ENCODE measurements around the gene DDC.
"Not testable (repeated sequence)": the region's sequence is repeated elsewhere in the genome, so short reads cannot be mapped to it uniquely, and the experiment has no call there.

The DDC gene

DNA sequence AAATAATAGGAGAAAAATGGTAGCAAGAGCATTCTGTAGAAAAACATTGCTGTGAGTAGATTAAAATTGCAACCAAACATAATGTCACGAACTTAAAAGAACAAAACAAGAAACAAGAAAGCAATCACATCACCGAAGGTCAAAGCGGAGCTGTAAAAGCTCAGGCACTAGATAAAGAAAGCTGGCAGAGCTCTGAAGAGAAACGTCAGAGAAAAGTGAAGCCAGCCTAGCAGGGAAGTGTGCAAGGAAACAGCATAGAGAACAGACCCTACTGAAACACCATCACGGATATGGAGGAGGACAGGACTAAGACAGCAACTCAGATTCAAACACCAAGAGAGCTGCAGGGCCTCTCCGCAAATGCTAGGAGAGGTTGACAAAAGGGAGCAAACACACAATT is 22.5 kb upstream of the DDC start:
- DNase-seq: no peak

GRCh38 chr7:50584793-50585408 is 19.7 kb upstream of the DDC start:
- no peak for DNase-seq

DNA sequence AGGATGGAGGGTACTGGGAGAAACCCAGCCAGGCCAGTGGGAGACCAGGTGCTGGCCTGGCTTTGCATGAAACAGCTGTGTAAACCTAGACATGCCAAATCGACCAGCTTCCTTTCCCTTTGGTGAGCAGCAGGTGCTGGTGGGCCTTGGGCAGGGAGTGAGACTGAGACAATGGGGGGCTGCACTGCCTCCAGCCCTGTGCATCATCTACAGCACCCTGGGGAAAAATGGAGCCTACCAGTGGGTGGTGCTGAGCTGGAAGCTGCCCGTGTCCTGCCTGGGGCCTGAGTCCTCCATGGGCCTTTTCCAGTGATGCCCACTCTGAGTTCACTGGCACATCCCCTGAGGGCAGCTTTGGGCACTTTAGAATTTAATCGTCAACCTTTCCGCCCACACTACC is 19.2 kb upstream of the DDC start:
- no peak for DNase-seq

DNA sequence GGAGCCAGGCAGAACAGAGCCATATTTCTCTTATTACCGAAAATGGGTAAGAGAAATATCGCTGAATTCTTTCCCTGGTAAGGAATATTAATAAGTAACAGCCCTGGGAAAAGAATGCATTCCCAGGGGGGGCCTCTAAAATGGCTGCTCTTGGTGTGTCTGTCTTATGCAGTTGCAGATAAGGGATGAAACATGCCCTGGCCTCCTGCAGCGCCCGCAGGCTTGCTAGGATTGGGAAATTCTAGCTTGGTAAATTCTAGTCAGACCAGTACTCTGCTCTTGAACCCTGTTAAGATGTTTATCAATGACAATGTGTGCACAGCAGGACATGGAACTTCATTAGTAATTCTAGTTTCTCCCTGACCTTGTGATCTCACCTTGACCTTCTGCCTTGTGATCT is 18.1 kb upstream of the DDC start:
- DNase-seq: not testable (repeated sequence)

DNA sequence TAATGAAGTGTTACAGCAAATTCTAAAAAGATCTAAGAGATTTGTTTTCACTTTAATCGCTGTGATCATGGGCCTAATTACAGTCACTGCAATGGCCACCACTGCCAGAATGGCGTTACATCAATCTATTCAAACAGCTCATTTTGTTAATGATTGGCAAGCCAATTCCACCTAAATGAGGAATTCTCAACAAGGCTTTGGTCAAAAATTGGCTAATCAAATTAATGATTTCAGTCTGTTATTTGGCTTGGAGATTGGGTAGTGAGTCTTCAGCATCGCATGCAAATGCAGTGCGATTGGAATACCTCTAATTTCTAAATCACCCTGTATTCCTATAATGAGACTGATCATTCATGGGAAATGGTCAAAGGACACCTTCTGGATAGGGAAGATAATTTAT is 17.1 kb upstream of the DDC start:
- not testable (repeated sequence) for DNase-seq

DNA sequence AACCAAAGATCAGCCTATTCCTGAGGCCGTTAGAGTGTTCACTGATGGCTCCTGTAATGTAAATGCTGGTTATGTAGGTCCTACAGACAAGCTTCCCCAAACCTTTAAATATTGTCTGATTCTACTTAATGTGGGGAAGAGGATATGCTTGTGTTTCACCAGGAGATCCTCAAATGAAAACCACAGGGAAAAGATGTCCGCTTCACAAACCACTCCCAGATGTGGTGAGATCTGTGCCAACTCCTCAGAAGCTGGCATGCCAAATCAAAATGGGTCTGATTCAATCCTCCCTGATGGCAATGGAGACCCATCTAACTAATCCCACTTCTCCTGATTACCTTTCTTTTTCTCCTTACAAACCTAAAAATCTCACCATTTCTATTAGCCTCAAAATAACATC is 15.5 kb upstream of the DDC start:
- not testable (repeated sequence) for DNase-seq

- no peak for DNase-seq
Measured at GRCh38 chr7:50580057-50580456, 14.9 kb upstream of the DDC start.

DNA sequence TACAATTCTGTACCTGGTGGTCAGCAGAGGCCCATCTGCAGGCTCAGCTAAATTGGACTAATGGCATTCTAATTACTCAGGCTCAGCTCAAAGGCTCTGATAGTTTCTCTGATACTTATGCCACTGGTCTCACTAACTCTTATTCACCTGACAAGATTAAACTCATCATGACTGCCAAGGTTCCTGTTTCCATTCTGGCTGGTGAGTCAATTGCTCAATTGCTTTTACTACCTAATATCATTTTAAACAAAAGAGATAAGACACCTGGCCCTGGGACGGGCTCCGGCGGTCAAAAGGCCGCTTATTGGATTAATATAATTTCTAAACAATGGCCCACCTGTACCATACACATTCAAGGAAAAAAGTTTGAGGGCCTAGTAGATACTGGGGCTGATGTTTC is 12.9 kb upstream of the DDC start:
- not testable (repeated sequence) for DNase-seq

DNA sequence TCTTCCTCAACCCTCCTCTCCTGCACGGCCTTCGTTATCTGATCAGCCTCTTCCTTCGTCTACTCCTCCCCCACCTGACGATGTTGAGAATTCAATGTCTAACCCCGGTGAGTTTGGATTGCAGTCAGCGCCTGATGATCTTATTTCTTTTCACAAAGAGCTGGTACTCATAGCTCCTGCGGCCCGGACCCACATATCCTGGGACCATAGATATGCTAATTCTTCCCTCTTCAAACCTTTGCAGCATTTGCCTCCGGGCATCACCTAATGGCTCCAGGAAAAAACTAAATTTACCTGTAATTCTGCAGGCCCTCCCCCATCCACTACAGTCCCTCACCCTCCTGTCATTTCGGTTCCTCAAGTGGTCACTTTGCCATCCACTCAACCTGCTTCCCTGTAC is 12.4 kb upstream of the DDC start:
- DNase-seq: no peak

- not testable (repeated sequence) for DNase-seq
Measured at GRCh38 chr7:50576388-50576787, 11.2 kb upstream of the DDC start.

DNA sequence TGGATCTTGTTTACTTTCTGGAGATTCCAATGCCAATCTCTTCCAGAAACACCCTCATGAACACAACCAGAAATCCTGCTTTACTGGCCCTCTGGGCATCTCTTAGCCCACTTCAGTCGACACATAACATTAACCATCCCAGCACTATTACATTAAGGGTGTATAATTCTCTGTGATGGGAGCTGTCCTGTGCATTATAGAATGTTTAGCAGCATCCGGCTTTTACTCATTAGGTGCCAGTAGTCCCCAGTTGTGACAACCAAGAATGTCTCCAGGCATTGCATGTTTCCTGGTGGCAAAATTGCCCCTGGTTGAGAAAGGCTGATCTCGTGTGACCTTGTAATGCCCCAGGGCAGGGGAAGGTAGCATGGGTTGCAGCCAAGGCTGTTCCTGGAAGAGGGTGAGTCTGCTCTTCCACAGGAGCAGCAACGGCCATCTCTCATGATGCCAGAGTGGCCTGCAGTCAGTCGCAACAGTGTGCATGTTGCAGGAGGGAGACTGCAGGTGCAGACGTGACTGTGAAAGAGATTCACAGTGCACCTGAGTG is 2.6 kb upstream of the DDC start:
- no peak for DNase-seq

DNA sequence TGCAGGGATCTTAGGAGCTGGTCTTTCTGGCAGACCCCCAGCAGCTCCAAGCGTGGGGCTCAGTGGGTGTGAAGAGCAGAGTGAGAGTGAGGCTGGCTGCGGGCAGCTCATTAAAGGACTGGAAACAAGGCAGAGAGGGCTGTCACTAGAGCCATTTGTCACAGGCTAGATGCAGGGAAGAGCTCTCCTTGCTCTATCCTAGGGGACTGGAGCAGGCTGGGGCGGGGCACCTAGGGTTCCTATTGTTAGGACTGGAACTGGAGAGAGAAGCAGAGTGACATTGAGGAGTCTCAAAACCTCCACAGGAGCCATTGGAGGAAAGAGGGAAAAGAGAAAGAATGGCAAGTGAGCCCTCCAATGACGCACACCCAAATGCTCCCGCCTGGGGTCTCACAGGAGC is 772 bp upstream of the DDC start:
- DNase-seq: no peak

DNA sequence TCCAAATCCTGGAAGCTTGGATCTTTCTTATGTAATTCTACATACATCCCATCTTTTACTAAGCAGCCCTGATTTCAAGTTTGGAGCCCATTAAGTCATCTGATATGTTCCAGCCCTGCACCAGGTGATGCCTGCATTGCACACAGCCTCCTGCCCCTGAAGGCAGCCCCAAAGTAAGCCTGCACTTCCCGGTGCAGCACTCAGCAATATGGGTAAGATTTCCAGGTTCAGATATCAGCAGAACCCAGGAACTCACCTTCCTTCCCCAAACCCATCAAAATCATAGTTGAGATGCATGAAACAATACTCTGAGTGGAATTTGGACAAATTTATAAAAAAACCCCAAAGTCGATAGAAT is 333 bp upstream of the DDC start:
- DNase-seq: no peak

GRCh38 chr7:50564171-50564570 is 1.0 kb downstream of the DDC start:
- DNase-seq: no peak

DNA sequence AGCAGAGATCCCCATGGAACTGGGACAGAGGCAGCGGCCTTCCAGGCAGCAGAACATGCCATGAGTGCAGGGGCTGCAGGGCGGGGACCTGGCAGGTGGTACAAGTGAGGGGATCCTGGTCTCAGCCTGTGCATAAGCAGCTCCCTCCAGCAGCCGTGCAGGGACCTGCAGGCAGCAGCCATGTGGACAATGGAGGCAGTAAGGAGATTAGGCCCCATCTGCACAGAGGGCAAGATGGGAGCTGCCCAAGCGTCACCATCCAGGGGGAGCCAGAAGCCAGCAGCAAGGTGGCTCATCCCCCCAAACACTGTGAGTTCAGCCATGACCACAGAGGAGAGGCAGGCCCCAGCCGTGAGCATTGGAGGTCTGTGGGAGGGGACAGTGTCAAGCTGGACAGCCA is 3.1 kb downstream of the DDC start:
- peak; percentile 58 for DNase-seq

DNA sequence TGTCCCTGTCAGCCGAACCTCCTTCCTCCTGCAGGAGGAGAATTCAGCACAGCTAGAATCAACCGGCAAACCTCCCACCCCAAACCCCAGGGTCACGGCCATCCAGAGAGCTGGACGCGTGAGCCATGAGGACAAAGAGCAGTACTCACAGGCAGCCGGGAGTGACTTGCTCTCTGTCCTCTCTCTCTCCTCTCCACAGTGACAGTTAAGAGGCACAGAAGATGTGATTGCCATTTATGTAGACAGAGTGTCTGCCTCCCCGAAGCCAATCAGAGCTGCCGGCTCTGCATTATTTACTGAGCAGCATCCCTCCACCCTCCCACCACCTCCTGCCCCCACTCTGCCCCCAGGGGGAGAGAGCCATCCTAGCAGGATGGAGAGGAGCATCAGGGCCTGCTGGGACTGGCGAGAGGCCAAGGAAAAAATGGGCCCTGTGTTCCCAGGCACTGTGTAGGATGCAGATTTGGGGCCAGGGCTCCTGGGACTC is 4.3 kb downstream of the DDC start:
- no peak for DNase-seq

GRCh38 chr7:50559881-50560280 is 5.3 kb downstream of the DDC start:
- DNase-seq: no peak

- no peak for DNase-seq
Measured at GRCh38 chr7:50558294-50559053, 6.7 kb downstream of the DDC start.

DNA sequence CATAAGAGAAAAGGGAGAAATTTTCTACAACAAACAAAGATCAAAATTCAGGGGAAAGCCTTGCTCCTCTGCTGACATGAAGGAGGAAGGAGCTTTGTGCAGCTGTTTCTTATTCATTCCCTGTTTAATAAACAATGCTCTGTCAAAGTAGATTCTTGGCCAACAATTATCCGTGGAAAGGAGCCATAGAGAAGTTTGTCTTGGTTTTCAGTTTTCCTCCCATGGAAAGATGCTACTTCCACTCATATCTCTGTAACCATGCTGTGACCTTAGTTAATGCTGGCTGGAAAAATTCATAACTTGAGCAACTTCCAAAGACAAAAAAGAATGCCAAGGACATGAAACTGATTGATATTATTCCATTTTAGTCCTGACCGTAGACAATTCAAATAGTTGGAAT is 8.1 kb downstream of the DDC start:
- no peak for DNase-seq

DNA sequence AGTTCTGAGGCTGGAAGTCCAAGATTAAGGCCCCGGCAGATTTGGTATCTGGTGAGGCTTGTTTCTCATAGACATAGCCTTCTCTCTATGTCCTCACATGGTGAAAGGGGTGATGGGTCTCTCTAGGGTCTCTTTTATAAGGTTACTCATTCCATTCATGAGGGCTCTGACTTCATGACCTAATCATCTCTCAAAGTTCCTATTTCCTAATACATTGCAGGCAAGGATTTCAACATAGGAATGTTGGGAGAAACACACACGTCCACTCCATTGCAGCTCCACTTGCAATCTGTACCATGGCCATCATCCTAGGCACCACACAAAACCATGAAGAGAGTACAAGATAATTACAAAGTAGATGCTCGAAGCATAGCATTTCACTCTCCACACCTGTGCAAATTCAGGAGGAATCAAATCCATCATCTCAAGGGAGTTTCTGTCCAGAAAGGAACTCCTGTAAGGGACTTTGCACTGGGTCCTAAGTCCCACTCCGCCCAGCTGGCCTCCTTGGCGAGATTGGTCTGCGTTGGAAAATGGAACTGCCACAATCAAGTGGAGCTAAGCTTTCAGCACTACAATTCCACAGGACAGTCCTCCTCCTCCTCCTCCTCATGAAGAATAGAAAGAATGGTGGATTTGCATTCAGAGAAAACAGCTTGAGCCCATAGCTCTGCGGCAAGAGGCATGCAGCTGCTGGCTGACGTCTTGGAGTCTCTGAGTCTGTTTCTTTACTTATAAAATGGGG is 8.8 kb downstream of the DDC start:
- DNase-seq: no peak

GRCh38 chr7:50555594-50556140 is 9.5 kb downstream of the DDC start:
- no peak for DNase-seq

DNA sequence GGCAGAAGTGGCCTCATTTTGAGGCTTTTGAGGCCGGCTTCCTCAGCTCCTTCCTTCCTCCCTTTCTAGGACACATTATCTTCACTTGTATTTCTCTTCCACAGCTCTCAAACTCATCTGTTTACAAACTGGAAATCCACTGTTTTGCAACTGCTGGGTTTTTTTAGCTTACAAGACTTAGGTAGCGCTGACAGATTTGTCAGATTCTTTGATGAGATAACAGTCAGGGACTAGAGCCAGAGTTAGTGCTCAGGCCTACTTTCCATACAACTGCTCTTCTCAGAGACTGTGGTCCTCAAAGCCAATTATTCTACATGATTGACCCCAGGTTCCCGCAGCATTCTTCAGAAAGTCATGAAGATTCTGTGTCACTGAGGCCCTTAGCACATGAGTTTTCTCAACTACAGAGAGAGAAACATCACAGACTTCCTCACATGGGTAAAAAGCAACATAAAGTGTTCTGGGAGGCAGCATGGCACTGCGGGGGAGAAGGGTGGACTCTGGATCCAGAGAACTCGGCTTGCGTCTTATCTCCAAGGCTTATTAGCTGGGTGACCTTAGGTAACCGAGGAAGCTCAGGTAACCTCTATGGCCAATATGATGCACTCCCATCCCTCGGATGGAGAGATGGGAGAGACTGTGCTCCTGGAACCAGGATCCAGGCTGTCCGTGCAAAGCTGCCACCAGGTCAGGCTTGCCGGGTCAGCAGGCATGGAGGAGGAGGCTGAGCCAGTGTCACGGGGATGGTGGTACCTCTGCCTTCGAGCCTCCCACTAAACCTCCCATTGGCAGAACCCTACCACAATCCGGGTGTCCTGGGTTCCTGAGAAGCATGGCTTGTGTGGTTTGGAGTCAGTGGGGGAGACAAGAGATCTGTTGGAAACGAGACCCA is 10.5 kb downstream of the DDC start:
- no peak for DNase-seq
